ENCODE data around the gene PIAS4.

PIAS4 gene

DNA sequence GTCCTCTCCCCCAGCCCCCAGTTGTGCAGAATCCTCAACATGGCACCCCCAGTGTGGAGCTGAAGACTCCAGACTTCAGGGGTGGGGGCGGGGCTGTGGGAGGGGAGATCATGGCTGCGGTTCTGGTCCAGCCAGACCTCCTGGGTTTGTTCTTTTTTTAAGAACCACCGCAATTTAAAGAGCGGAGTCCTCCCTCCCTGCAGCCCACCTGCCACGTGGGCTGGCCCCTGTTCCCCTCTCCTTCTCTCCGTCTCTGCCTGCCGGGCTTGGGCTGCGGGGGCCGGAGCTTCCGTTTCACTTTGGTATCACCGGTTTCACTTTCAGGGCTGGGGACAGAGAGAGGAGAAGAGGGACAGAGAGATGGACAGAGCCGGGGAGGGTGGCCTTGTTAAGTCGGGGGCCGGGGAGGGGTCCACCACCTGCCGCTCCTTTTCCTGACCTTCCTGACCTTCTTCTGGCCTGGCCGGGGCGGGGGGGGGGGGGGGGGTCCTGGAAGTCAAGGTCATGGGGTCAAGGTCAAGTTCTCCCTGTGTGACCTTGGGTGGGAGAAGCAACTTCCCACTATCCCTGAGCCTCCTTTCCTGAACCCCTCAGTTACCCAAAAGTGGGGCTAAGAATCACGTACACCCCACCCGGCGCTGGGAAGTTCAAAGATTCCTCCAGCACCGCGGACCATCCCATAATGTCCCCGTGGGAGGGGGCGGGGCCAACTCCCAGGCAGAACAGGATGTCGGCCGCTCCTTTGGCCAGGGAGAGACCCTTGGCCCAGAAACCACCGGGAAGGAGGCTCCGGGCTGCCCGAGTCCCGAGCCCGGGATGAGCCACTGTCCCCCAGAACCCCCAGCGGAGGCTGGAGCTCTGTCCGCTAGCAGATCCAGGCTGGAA lies 70.5 kb downstream of the PIAS4 start:
- DNase-seq (ENCODE audit: low read depth, low spot score): no peak

DNA sequence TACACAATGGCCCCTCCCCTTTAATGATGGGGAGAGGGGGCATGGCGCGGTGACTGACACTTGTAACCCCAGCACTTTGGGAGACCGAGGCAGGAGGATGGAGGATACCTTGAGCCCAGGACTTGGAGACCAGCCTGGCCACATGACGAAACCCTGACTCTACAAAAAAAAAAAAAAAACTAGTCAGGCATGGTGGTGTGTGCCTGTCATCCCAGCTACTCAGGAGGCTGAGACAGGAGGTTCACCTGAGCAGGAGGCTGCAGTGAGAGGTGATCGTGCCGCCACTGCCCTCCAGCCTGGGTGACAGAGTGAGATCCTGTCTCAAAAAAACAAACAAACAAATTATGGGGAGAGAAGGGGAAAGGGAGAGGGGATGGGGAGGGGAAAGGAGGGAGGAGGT lies 72.9 kb downstream of the PIAS4 start:
- DNase-seq (ENCODE audit: low read depth, low spot score): no peak

DNA sequence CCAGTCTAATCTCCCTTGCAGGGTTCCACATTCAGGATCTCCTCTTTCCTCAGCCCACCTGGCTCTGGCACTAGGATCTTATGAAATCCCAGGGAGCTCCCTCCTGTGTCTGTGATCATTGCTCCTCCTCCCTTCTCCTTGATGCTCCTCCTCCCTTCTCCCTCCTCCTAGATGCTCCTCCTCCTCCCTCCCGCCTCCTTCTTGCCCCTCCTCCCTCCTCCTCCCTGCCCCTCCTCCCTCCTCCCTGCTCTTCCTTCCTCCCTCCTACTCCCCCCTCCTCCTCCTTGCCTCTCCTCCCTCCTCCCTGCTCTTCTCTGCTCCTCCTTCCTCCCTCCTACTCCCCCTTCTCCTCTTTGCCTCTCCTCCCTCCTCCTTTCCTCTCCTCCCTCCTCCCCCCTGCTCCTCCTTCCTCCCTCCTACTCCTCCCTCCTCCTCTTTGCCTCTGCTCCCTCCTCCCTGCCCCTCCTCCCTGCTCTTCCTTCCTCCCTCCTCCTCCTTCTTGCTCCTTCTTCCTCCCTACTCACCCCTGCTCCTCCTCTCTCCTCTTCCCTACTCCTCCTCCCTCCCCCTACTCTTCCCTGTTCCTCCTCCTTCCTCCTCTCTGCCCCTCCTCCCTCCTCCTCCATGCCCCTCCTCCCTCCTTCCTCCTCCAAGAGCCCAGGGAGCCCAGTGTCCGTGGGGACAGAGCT lies 74.0 kb downstream of the PIAS4 start:
- DNase-seq (ENCODE audit: low read depth, low spot score): no peak

DNA sequence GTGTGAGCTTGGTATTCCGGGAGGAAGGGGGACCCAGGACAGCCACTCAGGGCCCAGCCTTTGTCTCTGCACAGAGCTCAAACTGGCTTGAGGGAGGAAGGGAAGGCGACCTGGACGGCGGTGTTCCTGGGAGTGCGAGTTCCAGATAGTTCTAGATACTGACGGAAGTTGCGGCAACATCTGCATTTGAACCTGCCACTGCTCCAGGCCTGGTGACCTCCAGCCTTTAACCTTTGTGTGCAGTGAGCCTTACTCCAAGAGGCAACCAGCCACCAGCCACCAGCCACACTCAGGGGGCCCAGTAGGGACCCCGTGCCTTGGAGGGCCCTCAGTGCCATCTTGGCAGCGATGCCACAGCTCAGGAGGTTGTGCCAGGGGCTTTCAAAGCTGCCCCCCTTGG lies 74.6 kb downstream of the PIAS4 start:
- DNase-seq (ENCODE audit: low read depth, low spot score): no peak

DNA sequence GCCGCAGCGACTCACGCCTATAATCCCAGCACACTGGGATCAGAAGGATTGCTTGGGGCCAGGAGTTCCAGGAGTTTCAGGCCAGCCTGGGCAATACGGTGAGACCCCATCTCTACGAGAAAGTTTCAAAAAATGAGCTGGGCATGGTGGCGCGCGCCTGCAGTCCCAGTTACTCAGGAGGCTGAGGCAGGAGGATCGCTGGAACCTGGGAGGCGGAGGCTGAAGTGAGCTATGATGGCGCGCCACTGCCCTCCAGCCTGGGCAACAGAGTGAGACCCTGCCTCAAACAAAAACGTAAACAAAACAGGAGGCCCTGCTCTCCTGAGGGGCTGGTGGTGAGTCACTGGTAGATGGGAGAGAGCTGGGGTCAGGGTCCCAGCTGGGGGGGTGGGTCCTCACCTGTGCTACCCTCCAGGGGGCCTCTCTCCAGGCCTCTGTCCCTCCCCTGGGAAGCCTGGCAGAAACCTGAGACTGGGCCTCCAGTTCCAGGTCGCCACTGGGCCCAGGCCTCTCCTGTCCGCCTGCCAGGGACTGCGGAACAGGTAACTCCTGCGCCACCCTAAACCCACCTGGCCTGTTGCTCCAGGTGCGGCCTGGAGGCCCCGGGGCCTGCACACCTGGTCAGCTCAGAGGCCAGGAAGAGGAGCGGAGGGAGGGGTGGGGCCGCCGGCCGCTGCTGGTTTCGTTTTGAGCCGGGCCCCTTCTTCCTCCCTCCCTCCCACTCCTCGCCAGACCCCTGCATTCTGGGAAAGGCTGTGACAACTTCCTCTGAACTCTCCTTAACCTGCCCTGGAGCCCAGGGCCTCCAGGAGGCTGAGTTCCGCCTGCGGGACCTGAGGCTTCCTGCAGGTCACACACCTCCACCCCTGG lies 76.4 kb downstream of the PIAS4 start:
- DNase-seq (ENCODE audit: low read depth, low spot score): no peak

DNA sequence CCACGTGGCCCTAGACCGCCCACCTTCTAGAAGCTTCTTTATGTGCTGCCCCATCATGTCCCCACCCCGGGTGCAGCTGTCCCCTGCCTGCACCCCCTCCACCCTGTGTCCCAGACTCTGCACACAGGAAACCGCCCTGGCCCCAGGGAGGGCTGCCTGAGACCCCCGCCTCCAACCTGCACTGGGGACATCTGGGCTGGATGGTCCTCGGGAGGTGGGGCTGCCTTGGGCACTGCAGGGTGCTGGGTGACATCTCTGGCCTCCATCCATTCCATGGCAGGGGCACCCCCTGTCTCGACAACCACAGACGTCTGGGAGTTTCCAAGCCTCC lies 77.0 kb downstream of the PIAS4 start:
- no peak for DNase-seq (ENCODE audit: low read depth, low spot score)

DNA sequence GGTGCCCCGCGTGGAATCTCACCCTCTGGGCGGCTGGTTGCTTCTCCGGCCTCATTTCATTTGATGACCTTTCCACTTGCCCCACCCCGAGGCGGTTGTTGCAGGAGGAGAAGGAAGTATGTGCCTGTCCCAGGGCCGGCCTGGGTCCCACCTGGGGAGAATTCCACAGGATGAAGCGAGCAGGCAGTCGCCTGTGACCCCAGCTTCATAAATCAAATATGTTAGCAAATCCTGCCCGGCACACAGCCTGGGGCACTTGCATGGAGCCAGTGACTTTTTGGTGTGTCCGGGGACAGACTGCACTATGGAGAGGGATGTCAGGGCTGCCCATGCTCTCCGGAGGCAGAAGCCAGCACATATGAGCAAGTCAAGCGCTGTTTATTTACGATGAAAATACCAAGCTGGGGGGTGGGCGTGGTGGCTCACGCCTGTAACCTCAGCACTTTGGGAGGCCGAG lies 78.9 kb downstream of the PIAS4 start:
- no peak for DNase-seq (ENCODE audit: low read depth, low spot score)

DNA sequence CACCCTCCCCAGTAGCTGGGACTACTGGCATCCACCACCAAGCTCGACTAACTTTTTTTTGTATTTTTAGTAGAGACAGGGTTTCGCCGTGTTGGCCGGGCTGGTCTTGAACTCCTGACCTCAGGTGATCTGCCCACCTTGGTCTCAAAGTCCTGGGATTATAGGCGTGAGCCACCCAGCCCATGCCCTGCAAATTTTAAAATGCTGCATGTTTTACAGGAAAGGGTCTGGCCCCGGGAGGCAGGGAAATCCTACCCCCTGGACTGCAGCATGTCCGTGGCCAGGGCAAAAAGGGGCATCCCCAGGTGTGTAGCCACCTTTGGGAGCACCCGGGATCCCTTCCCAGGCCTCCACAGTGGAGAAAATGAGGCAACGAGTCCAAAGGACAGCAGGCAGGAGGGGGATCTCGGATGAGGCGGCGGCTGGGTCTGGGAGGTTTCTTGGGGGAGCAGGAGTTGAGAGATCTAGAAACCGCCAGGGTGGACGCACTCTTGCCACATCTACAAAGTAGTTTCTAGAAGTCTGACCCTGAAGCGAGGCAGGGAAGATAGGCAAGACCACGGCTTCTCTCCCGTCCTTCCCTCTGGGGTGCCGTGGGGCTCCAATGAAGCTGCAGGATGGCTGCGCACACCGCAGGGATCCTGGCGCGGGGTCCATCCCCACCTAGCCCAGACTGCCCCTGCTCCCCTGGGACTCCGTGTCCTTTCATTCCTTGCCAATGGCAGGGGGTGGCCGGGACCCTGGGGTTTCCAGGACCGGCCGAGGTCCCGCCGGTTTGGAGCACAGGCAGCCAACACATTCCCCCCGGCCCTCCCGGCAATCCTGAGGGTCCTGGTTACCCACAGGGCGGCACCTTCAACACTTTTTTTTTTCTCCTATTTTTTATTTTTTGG lies 80.5 kb downstream of the PIAS4 start:
- no peak for DNase-seq (ENCODE audit: low read depth, low spot score)

DNA sequence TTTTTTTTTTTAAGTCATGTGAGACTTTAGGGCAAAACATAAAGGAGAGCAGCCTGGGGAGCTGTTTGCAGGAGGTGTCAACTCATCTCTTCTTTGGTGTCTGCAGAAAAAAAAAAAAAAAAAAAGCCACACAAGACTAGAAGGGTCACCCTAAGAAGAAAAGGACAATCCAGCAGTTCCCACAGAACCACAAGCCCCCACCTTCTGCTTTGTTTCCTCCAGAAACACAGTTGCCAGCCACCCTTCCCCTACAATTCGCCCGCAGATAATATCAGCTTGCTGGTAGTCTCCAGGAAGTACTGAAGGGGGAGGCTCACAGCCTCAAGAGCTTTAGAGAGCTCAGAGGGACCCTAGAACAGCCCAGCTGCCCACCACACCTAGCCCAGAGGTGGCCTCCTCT lies 81.4 kb downstream of the PIAS4 start:
- DNase-seq (ENCODE audit: low read depth, low spot score): no peak
